Mesenchymal stem cell (in vitro differentiated cells and primary cell): ENCODE data around the gene GABRG3. TPM values are rescaled to one million over a fixed set of nuclear protein-coding genes. Genes with fewer than 3 reads are reported as not detected.

Source experiments
- DNase-seq: peaks from one replicate; pipeline ENCODE4 v3.0.0-alpha.2; 2013
- H2AFZ ChIP-seq: one replicate; pipeline ENCODE4 v1.6.1; 2013; ENCODE audit warnings: low read depth, mild to moderate bottlenecking, control low read depth, inconsistent platforms, low read length, moderate library complexity
- H2AK5ac ChIP-seq: 2 replicates; pipeline ENCODE4 v1.6.1; 2013; ENCODE audit warnings: low read length, moderate library complexity, mild to moderate bottlenecking, inconsistent platforms; ENCODE audit not compliant: severe bottlenecking
- H2BK120ac ChIP-seq: one replicate; pipeline ENCODE4 v1.6.1; 2013; ENCODE audit warnings: low read depth, mild to moderate bottlenecking, inconsistent platforms, low read length, moderate library complexity
- H2BK12ac ChIP-seq, 2 experiments: one replicate each; pipeline ENCODE4 v1.6.1; 2013; ENCODE audit warnings: inconsistent platforms in 2 of 2, low read length in 2 of 2, mild to moderate bottlenecking in 2 of 2, moderate library complexity in 2 of 2, control low read depth in 1 of 2
- H2BK15ac ChIP-seq: one replicate; pipeline ENCODE4 v1.6.1; 2013; ENCODE audit warnings: mild to moderate bottlenecking, low read depth, inconsistent platforms; ENCODE audit not compliant: poor library complexity, severe bottlenecking
- H2BK5ac ChIP-seq: 2 replicates; pipeline ENCODE4 v1.6.1; 2013; ENCODE audit warnings: low read depth, mild to moderate bottlenecking, low read length, control low read depth, inconsistent platforms; ENCODE audit not compliant: poor library complexity, severe bottlenecking
- H3K14ac ChIP-seq, 2 experiments: one replicate each; pipeline ENCODE4 v1.6.1; 2013; ENCODE audit warnings: inconsistent platforms in 2 of 2, low read length in 2 of 2, control low read depth in 1 of 2, mild to moderate bottlenecking in 1 of 2, moderate library complexity in 1 of 2
- H3K18ac ChIP-seq, 2 experiments: one replicate each; pipeline ENCODE4 v1.6.1; 2013; ENCODE audit warnings: inconsistent platforms in 2 of 2, low read length in 2 of 2, control low read depth in 1 of 2, low read depth in 1 of 2, mild to moderate bottlenecking in 1 of 2
- H3K23ac ChIP-seq, 2 experiments: one replicate each; pipeline ENCODE4 v1.6.1; 2013; ENCODE audit warnings: inconsistent platforms in 2 of 2, low read length in 2 of 2, mild to moderate bottlenecking in 2 of 2, moderate library complexity in 2 of 2, control low read depth in 1 of 2
- H3K27ac ChIP-seq: 2 replicates; pipeline ENCODE4 v1.5.1; 2013; ENCODE audit warnings: mild to moderate bottlenecking, moderate library complexity, low read length, control low read depth, inconsistent platforms; ENCODE audit not compliant: poor library complexity, severe bottlenecking
- H3K27me3 ChIP-seq, 2 experiments: 2 replicates each; pipeline versions ENCODE4 v1.6.1 to v1.7.0; 2013; ENCODE audit warnings: low read length in 2 of 2, mild to moderate bottlenecking in 2 of 2, moderate library complexity in 2 of 2, control low read depth in 1 of 2, inconsistent platforms in 1 of 2; ENCODE audit not compliant: control insufficient read depth in 1 of 2, insufficient read depth in 1 of 2
- H3K36me3 ChIP-seq, 2 experiments: 2 replicates each; pipeline versions ENCODE4 v1.6.1 to v1.7.0; 2013; ENCODE audit warnings: low read length in 2 of 2, control low read depth in 1 of 2, inconsistent platforms in 1 of 2, low read depth in 1 of 2, mild to moderate bottlenecking in 1 of 2; ENCODE audit not compliant: insufficient read depth in 2 of 2, control insufficient read depth in 1 of 2
- H3K4ac ChIP-seq, 2 experiments: one replicate each; pipeline ENCODE4 v1.6.1; 2013; ENCODE audit warnings: inconsistent platforms in 2 of 2, low read length in 2 of 2, mild to moderate bottlenecking in 2 of 2, moderate library complexity in 2 of 2, control low read depth in 1 of 2, low read depth in 1 of 2
- H3K4me1 ChIP-seq: 2 replicates; pipeline ENCODE4 v1.6.1; 2013; ENCODE audit warnings: low read depth, low read length, control low read depth; ENCODE audit not compliant: control insufficient read depth, insufficient read depth
- H3K4me2 ChIP-seq: 2 replicates; pipeline ENCODE4 v1.6.1; 2013; ENCODE audit warnings: low read length, mild to moderate bottlenecking, inconsistent platforms; ENCODE audit not compliant: poor library complexity, severe bottlenecking
- H3K4me3 ChIP-seq, 2 experiments: 2 replicates each; pipeline versions ENCODE4 v1.5.1 to v1.7.0; 2013; ENCODE audit warnings: low read length in 2 of 2, mild to moderate bottlenecking in 2 of 2, control low read depth in 1 of 2, low read depth in 1 of 2; ENCODE audit not compliant: insufficient read depth in 1 of 2
- H3K79me1 ChIP-seq: replicated peaks from 2 replicates; pipeline ENCODE4 v1.6.1; 2013; ENCODE audit warnings: mild to moderate bottlenecking, control low read depth, low read length, inconsistent platforms; ENCODE audit not compliant: poor library complexity, severe bottlenecking
- H3K9ac ChIP-seq: 2 replicates; pipeline ENCODE4 v1.7.0; 2013; ENCODE audit warnings: mild to moderate bottlenecking, low read length, moderate library complexity
- H3K9me3 ChIP-seq: 2 replicates; pipeline ENCODE4 v1.7.0; 2013; ENCODE audit warnings: mild to moderate bottlenecking, low read length; ENCODE audit not compliant: control insufficient read depth
- H4K8ac ChIP-seq: one replicate; pipeline ENCODE4 v1.6.1; 2013; ENCODE audit warnings: inconsistent platforms, mild to moderate bottlenecking, low read length, moderate library complexity
- H4K91ac ChIP-seq: one replicate; pipeline ENCODE4 v1.6.1; 2013; ENCODE audit warnings: mild to moderate bottlenecking, low read length, inconsistent platforms
- WGBS: methylation state at CpG from one replicate; pipeline ENCODE4 v1.1.7; 2013; ENCODE audit warnings: mixed read lengths; 5-methylcytosine and 5-hydroxymethylcytosine counted together
- small RNA-seq: library from polyadenylated mRNA; stranded (forward); fragments of <200 nt; extraction: miRNeasy Mini kit (QIAGEN cat#:217004); gene quantifications from one replicate; pipeline ENCODE3, GENCODE V24; 2013; ENCODE audit warnings: low read depth

Gene GABRG3

DNA sequence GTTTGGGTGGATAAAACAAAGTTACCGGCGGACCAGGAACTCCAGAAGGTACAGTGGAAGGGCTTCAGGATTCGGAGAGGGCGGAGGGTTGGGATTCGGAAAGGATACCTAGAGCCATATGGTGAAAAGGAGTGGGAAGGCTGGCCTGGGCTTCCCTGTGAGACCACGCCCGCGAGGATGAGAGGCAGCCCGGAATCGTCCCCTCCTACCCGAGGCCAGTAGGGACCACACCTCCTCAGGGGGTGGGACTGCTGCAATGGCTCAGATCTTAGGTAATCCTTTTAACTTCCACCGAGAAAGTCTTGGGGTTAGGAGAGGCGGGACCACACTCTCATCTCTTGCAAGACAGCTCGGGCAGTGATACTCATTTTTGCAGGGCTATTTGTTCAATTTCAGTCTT lies 616.8 kb downstream of the GABRG3 start:
- no peak overlapping the region for H3K27ac ChIP-seq
- no peak overlapping the region for H3K23ac ChIP-seq
- H3K4me1 ChIP-seq = no peaks in the 10 kb centered on the region
- no peaks in the 10 kb centered on the region for H3K9me3 ChIP-seq
- no peak overlapping the region for H2AFZ ChIP-seq
- no peak overlapping the region for H3K4ac ChIP-seq
- H3K27me3 ChIP-seq = no peaks in the 10 kb centered on the region
- DNase-seq = no peak
- no peak overlapping the region for H2BK5ac ChIP-seq
- H4K91ac ChIP-seq = no peak overlapping the region
- no peak overlapping the region for H4K8ac ChIP-seq
- no peak overlapping the region for H2BK15ac ChIP-seq
- H3K36me3 ChIP-seq = no peaks in the 10 kb centered on the region
- no peak overlapping the region for H2AK5ac ChIP-seq
- no peak overlapping the region for H3K18ac ChIP-seq
- no peak overlapping the region for H3K4me3 ChIP-seq
- H3K79me1 ChIP-seq = no peaks in the 10 kb centered on the region
- H3K4me2 ChIP-seq = no peak overlapping the region
- H3K14ac ChIP-seq = no peak overlapping the region
- 16% methylated on average over 13 of the region's 14 CpGs for WGBS
- no peak overlapping the region for H2BK12ac ChIP-seq
- H2BK120ac ChIP-seq = no peak overlapping the region
- H3K9ac ChIP-seq = no peak overlapping the region

DNA sequence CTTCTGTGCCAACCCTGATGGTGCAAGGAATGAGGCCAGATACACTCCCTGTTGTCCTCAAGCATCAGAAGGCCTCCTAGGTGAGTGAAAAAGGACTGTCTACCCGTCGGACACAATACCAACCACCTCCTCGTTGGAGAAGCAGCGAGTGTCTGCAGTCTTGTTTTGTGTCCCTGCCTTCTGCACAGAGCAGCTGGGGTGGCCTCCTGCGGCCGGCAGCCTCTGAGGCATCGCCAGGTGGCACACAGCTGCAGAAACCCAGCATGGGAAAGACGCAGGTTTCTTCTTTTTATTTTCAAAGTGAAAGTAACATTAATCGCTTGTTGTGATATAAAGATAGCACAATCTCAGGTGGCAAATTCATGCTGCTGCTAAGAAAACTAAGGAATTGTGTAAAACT lies 618.3 kb downstream of the GABRG3 start:
- Histone ChIP-seq H3K14ac (no peak overlapping the region), H3K23ac (no peak overlapping the region), H3K4me3 (no peak overlapping the region), H4K91ac (no peak overlapping the region), H3K18ac (no peak overlapping the region), H3K9ac (no peak overlapping the region), H3K4ac (no peak overlapping the region), H2AK5ac (no peak overlapping the region), H2BK12ac (no peak overlapping the region), H3K9me3 (no peaks in the 10 kb centered on the region), H3K79me1 (no peaks in the 10 kb centered on the region), H3K27me3 (no peaks in the 10 kb centered on the region), H3K36me3 (no peaks in the 10 kb centered on the region), H3K4me1 (no peaks in the 10 kb centered on the region), H2BK15ac (no peak overlapping the region), H2BK5ac (no peak overlapping the region), H2AFZ (no peak overlapping the region), H3K27ac (no peak overlapping the region), H4K8ac (no peak overlapping the region), H2BK120ac (no peak overlapping the region), H3K4me2 (no peak overlapping the region)
- no peak for DNase-seq
- WGBS = 87% methylated on average over 7 of the region's 9 CpGs

DNA sequence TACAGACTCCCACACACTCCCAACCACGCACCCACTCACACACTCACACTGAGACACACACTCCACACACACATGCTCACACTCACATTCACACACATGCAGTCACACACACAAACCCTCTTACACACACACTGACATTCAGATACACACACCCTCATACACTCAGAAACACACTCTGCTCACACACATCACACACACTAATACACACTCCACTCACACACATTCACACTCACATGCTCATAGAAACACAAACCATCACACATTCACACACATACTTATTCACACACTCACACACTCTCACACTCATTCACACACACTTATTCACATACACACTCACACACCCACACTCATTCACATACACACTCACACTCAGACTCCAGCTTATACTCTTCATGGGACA lies 618.8 kb downstream of the GABRG3 start:
- no peak overlapping the region for H3K14ac ChIP-seq
- H3K27me3 ChIP-seq = no peaks in the 10 kb centered on the region
- no peaks in the 10 kb centered on the region for H3K4me1 ChIP-seq
- H3K18ac ChIP-seq = no peak overlapping the region
- H2BK15ac ChIP-seq = no peak overlapping the region
- no peak overlapping the region for H3K4me2 ChIP-seq
- no peak for DNase-seq
- H4K91ac ChIP-seq = no peak overlapping the region
- H2AFZ ChIP-seq = no peak overlapping the region
- H3K79me1 ChIP-seq = no peaks in the 10 kb centered on the region
- H3K23ac ChIP-seq = no peak overlapping the region
- no peaks in the 10 kb centered on the region for H3K9me3 ChIP-seq
- no peak overlapping the region for H2BK120ac ChIP-seq
- no peaks in the 10 kb centered on the region for H3K36me3 ChIP-seq
- no peak overlapping the region for H3K9ac ChIP-seq
- no peak overlapping the region for H4K8ac ChIP-seq
- H2BK5ac ChIP-seq = no peak overlapping the region
- H2AK5ac ChIP-seq = no peak overlapping the region
- 60% methylated on average over 1 of the region's 1 CpG for WGBS
- H3K4me3 ChIP-seq = no peak overlapping the region
- H2BK12ac ChIP-seq = no peak overlapping the region
- no peak overlapping the region for H3K4ac ChIP-seq
- no peak overlapping the region for H3K27ac ChIP-seq

Small RNAs within 50 kb of the gene (small RNA-seq; reads per million reads assigned to genes)
- gene RNA5SP391 (not detected), gene SERPINE4P (not detected)
